GM08714 (cell line): ENCODE data around the gene GALNT7.
"Not testable (repeated sequence)": the region's sequence is repeated elsewhere in the genome, so short reads cannot be mapped to it uniquely, and the experiment has no call there.

Experiments
- H3K4me3 ChIP-seq: fragments of 200-500 bp; sonication (Bioruptor generic); 2 replicates; pipeline ENCODE4 v1.5.1; 2014; ENCODE audit warnings: mild to moderate bottlenecking, low read length, inconsistent platforms
- ZNF274 ChIP-seq: IDR thresholded peaks from 2 replicates; pipeline ENCODE4 v1.6.1; 2012; ENCODE audit warnings: mild to moderate bottlenecking, low read depth, low read length

Gene GALNT7

DNA sequence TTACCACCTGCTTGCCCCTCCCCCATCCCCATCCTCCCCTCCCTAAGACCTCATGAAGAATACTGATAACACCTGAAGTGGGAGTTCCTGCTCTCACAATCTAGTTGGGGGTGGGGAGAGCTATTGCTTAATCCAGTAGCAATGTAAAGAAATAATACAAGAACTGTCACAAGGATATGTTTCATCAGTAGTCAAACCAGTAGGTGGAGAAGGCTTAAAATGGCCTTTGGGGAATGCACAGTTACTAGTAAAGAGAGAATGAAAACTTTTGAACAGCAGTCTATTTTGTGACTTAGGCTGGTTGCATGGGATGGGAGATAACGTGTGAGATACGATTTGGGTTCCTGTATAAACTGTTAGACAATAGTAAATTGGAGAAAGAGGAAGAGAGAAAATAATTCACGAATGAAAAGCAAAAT is 6.0 kb downstream of the GALNT7 start:
- no peak for TF ChIP-seq ZNF274
- H3K4me3 ChIP-seq: no peak overlapping the region

GRCh38 chr4:173176010-173176409 is 7.4 kb downstream of the GALNT7 start:
- no peak overlapping the region for H3K4me3 ChIP-seq
- TF ChIP-seq ZNF274: no peak

DNA sequence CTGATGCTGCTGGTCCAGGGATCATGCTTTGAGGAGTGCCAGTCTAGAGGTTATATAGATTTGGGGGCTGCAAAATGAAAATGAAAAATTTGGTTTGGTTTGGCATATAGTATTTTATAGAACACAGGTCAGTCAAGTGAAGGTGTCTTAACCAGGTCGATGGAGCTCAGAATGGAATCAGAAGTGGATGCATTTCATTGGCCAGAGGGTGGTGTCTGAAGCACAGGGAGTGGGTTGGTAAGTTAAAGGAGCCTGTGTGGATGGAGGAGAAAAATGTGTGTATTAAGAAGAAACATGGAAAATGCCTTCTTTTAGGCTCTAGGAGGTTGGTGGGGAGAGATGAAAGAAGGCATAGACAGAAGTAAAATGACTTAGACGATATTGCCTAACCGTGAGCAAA is 8.6 kb downstream of the GALNT7 start:
- TF ChIP-seq ZNF274: no peak
- H3K4me3 ChIP-seq: no peak overlapping the region

GRCh38 chr4:173178144-173178543 is 9.5 kb downstream of the GALNT7 start:
- no peak overlapping the region for H3K4me3 ChIP-seq
- TF ChIP-seq ZNF274: no peak

- no peak for TF ChIP-seq ZNF274
Observed at GRCh38 chr4:173181848-173182247, 13.2 kb downstream of the GALNT7 start.

GRCh38 chr4:173182403-173182802 is 13.8 kb downstream of the GALNT7 start:
- no peak for TF ChIP-seq ZNF274
- no peak overlapping the region for H3K4me3 ChIP-seq

More at GRCh38 chr4:173181848-173182247, 13.2 kb downstream of the GALNT7 start:
- no peak overlapping the region for H3K4me3 ChIP-seq

DNA sequence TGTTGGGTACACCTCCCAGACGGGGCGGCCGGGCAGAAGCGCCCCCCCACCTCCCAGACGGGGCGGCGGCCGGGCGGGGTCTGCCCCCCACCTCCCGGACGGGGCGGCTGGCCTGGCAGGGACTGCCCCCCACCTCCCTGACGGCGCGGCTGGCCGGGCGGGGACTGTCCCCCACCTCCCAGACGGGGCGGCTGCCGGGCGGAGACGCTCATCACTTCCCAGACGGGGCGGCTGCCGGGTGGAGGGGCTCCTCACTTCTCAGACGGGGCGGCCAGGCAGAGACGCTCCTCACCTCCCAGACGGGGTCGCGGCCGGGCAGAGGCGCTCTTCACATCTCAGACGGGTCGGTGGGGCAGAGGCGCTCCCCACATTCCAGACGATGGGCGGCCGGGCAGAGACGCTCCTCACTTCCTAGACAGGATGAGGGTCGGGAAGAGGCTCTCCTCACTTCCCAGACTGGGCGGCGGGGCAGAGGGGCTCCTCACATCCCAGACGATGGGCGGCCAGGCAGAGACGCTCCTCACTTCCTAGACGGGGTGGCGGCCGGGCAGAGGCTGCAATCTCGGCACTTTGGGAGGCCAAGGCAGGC is 15.1 kb downstream of the GALNT7 start:
- not testable (repeated sequence) for H3K4me3 ChIP-seq

GRCh38 chr4:173185847-173186510 is 17.4 kb downstream of the GALNT7 start:
- no peak for TF ChIP-seq ZNF274
- H3K4me3 ChIP-seq: no peak overlapping the region

GRCh38 chr4:173187732-173188131 is 19.1 kb downstream of the GALNT7 start:
- no peak overlapping the region for H3K4me3 ChIP-seq
- no peak for TF ChIP-seq ZNF274

DNA sequence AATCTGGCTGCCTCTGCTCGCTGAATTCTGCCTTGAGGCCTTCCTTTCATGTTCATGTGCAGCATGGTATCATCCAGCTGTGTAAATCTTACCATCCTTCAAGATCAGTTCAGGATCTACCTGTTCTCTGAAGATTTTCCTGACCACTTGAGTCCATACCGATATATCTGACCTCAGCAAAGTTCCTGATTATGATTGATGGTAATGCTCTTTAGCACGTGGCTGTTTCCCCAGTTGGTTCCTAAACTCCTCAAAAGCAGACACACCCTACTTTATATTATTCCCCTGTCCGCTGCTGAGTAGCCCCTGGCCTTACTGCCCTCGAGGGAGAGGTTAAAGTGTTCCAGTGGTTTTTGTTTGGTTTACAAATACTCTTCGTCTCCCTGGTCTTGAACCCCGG is 20.0 kb downstream of the GALNT7 start:
- TF ChIP-seq ZNF274: no peak
- no peak overlapping the region for H3K4me3 ChIP-seq

DNA sequence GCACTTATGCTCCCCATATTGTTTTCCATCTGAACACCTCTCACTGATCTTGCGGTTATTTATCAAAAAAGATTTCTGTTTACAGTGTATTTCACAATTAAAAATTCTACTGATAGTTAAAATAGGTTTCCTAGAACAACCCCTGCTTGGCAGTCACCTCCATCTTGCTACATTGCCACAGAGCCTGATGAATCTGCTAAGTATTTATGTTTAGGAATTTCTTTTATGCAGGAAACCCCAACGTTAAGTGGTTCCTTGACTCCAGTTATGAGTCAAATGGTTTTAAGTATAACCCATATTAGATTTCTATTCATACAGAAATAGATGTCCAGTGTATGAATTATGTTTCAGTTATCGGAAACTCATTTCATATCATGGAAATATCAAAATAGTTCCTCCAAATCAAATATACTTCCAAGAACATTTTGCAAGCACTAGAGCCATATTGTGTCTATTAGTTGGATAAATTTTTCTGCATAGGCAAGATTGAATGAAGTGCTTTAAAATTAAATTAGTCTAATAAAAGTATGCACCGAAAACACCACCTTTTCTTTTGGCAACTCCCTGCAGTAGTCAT is 20.6 kb downstream of the GALNT7 start:
- H3K4me3 ChIP-seq: no peak overlapping the region

DNA sequence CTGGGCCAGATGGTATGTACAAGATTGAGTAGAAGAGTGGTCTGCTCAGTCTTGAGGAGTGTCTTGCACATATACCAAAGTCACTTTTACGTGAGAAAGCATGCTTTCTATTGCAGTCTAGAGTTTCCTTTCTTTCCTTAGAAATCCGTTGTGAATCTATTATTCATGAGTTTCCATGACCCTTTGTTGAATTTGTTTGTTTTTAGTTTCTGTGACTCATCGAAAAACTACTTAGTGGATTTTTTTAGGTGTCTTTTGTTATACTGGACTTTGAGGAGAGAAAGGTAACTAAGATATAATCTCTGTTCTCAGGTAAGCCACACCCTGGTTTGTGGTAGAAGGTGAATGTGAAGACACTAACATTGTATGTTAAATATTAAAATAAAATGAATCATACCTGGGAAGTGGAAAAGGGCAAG is 23.0 kb downstream of the GALNT7 start:
- TF ChIP-seq ZNF274: no peak

More for the DNA sequence above, 20.6 kb downstream of the GALNT7 start:
- no peak for TF ChIP-seq ZNF274

GRCh38 chr4:173192375-173193162 is 24.0 kb downstream of the GALNT7 start:
- no peak overlapping the region for H3K4me3 ChIP-seq
- no peak for TF ChIP-seq ZNF274

More for the DNA sequence above, 23.0 kb downstream of the GALNT7 start:
- H3K4me3 ChIP-seq: no peak overlapping the region

DNA sequence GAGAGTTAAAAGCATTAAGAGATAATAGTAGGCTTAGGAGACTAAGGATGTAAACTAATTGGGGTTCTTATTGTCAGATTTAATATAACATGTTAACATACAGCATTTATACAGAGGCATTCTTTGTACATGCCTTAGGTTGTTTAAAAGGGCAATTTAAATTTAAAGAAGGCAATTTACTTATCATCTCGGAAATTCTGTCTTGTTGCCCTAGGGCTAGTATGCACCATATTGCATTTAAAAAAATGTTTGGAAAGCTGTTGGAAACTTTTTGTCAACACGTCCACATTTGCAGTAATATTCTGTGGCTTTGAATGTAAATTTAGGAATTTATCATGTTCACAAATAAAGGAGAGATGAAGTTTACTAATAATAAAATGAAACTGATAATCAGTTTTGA is 25.5 kb downstream of the GALNT7 start:
- no peak for TF ChIP-seq ZNF274
- no peak overlapping the region for H3K4me3 ChIP-seq

DNA sequence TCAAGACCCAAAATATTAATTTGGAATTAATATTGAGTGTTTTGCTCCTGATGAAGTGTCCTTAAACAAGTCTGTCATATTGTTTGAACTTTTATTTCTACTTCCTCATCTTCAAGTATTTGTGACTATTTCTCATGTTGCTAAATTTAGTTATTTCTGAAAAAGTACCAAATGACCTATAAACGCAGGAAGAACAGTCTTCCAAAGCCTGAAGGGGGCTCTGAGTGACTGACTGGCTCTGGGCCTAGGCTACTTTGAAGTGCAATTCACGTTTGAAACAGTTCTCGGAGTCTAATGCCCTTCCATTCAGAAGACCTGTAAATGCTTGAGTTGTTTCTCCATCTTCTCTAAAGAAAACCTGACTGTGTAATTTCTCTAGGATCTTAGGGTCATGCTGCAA is 26.5 kb downstream of the GALNT7 start:
- H3K4me3 ChIP-seq: no peak overlapping the region
- no peak for TF ChIP-seq ZNF274

DNA sequence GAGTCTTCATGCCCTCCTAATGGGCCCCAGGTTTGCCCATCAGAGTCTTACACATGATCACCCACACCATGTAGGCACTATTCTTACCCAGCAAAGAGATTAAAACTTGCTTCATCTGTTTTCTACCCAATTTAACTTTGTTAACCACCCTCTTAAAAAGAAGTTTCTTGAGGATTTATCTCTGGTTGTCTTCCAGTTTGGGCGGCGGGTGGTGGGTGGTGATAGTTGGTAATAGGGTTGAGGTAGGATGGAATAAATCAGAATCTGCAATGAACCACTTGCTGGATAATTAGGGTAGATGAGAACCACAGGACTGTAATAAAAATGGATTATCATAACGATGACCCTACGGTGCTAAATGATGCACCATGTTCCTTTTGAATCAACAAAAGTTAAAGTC is 30.9 kb downstream of the GALNT7 start:
- no peak overlapping the region for H3K4me3 ChIP-seq
- TF ChIP-seq ZNF274: no peak
